K562 (cell line): ENCODE results near the gene ZFP82. TPM values are rescaled to one million over a fixed set of nuclear protein-coding genes. Genes with fewer than 3 reads are reported as not detected.

Experiments used
- ETV1 ChIP-seq: fragments of 450-650 bp; conservative IDR thresholded peaks from 2 replicates; pipeline ENCODE4 v1.6.1; 2016; ENCODE audit warnings: missing genetic modification characterization, control low read depth, low read depth, missing compliant biosample characterization
- ILF3 ChIP-seq: fragments of 450-650 bp; IDR thresholded peaks from 2 replicates; pipeline ENCODE4 v1.6.1; 2018; ENCODE audit warnings: antibody characterized with exemption, mild to moderate bottlenecking, moderate library complexity, borderline replicate concordance
- MAZ ChIP-seq, 2 experiments: fragments of 450-650 bp in 1 of 2; sonication (generic) in 1 of 2; formaldehyde crosslinking; IDR thresholded peaks in 1 of 2; conservative IDR thresholded peaks in 1 of 2; 2 replicates each; pipeline versions ENCODE4 v1.4.0 to v1.5.0; 2020; ENCODE audit warnings: mild to moderate bottlenecking in 1 of 2, missing genetic modification reagents in 1 of 2
- MEF2D ChIP-seq: conservative IDR thresholded peaks from 2 replicates; pipeline ENCODE4 v1.6.1; 2016; ENCODE audit warnings: low read depth, missing genetic modification characterization, missing compliant biosample characterization
- SRSF9 ChIP-seq: fragments of 200-400 bp; formaldehyde crosslinking; IDR thresholded peaks from 2 replicates; pipeline ENCODE4 v1.6.1; 2017; ENCODE audit warnings: low read depth, low read length, borderline replicate concordance
- polyA plus RNA-seq, 8 experiments: library from polyadenylated mRNA; depleted of rRNA in 4 of 8; stranded (reverse) in 5 of 8; unstranded in 3 of 8; fragments of >200 nt; fragmentation: Nextera tagmentation in 2 of 8; fragmentation: Illumina TruSeq in 1 of 8; extraction: Ambion mirVana in 2 of 8; extraction: Trizol in 1 of 8; gene quantifications; 2 replicates each; pipeline versions ENCODE4 v1.2.1 to v1.2.3, GENCODE V29; 2011 to 2014; ENCODE audit warnings: inconsistent platforms in 1 of 8, missing spikeins in 1 of 8
- total RNA-seq, 7 experiments: library from RNA; depleted of rRNA in 6 of 7; stranded (reverse); fragments of >200 nt in 6 of 7; fragmentation: Illumina TruSeq in 2 of 7; extraction: Trizol in 2 of 7; gene quantifications; 2 replicates each; pipeline versions ENCODE4 v1.2.1 to v1.2.3, GENCODE V29; 2011 to 2021; ENCODE audit warnings: low replicate concordance in 1 of 7
- TF ChIP-seq, protein P1 (sequence below), 2 experiments: fragments of 450-650 bp in 1 of 2; sonication (generic) in 1 of 2; formaldehyde crosslinking in 1 of 2; IDR thresholded peaks; 2 replicates each; pipeline versions ENCODE4 v1.7.1 to v1.9.0; 2016 to 2022; ENCODE audit warnings: inconsistent platforms in 1 of 2, mild to moderate bottlenecking in 1 of 2, missing genetic modification reagents in 1 of 2
- TF ChIP-seq, protein P2 (sequence below), 2 experiments: IDR thresholded peaks; 2 replicates each; pipeline ENCODE4 v1.6.1; 2012; ENCODE audit warnings: improper control_type of control experiment in 2 of 2, low read depth in 2 of 2, low read length in 2 of 2, borderline replicate concordance in 1 of 2
- TF ChIP-seq, protein P3 (sequence below): fragments of 450-650 bp; IDR thresholded peaks from 2 replicates; pipeline ENCODE4 v1.6.1; 2014; ENCODE audit warnings: low read depth, mild to moderate bottlenecking, moderate library complexity, borderline replicate concordance
- TF ChIP-seq, protein P4 (sequence below): sonication (generic); formaldehyde crosslinking; IDR thresholded peaks from 2 replicates; pipeline ENCODE4 v1.8.1; 2022; ENCODE audit warnings: missing genetic modification reagents

The ZFP82 gene
- total and polyA plus RNA-seq, 9 of the 15 experiments (the other 6 are each of a cell fraction or from before 2014, with no cell fraction given), result 2.2 to 7.0 (median 3.0) TPM

DNA sequence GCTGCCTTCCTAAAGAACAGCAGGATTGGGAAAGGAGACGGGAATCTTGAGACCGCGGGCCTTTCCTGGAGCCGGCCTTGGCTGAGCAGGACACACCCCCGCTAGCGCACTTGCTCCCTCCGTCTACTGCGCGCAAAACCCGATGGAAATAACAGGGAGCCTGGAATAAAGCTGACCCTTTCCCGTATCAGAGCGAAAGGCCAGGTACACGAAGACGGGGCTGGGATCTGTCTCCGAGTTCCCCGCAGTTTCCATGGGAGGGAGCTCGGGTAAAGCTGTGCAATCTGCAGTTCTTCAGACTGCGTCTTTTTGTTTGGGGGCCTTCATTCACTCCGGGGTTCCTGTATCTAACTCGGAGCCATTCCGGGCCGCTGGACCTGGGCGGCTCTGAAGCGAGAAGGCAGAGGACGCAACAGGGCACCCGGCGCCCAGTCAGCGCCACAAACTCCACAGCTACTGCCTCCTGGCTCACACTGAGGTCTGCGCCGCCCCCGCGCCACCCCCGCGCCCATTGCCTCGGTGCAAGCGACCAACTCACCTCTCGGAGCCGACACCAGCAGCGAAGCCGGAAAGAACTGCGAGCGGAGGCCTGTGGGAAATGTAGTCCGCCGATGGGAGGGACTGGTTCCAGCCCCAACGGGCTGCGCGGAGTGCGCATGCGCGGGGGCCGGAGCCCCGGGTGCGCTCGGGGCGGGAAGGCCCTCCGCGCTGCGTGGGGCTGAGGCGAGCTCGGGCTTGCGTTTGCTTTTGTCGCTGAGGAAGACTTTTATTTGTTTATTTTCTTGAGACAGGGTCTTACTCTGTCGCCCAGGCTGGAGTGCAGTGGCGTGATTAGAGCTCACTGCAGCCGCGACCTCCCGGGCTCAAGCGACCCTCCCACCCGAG is 39.6 kb downstream of the ZFP82 start, which contains the start of gene ZFP14 (continued):
- TF ChIP-seq, protein P1, sequence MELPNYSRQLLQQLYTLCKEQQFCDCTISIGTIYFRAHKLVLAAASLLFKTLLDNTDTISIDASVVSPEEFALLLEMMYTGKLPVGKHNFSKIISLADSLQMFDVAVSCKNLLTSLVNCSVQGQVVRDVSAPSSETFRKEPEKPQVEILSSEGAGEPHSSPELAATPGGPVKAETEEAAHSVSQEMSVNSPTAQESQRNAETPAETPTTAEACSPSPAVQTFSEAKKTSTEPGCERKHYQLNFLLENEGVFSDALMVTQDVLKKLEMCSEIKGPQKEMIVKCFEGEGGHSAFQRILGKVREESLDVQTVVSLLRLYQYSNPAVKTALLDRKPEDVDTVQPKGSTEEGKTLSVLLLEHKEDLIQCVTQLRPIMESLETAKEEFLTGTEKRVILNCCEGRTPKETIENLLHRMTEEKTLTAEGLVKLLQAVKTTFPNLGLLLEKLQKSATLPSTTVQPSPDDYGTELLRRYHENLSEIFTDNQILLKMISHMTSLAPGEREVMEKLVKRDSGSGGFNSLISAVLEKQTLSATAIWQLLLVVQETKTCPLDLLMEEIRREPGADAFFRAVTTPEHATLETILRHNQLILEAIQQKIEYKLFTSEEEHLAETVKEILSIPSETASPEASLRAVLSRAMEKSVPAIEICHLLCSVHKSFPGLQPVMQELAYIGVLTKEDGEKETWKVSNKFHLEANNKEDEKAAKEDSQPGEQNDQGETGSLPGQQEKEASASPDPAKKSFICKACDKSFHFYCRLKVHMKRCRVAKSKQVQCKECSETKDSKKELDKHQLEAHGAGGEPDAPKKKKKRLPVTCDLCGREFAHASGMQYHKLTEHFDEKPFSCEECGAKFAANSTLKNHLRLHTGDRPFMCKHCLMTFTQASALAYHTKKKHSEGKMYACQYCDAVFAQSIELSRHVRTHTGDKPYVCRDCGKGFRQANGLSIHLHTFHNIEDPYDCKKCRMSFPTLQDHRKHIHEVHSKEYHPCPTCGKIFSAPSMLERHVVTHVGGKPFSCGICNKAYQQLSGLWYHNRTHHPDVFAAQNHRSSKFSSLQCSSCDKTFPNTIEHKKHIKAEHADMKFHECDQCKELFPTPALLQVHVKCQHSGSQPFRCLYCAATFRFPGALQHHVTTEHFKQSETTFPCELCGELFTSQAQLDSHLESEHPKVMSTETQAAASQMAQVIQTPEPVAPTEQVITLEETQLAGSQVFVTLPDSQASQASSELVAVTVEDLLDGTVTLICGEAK (IDR thresholded peaks at IDR 0.05), result peak; percentile 76
- TF ChIP-seq, protein P1 (CRISPR knock-in tag; IDR thresholded peaks at IDR 0.05), result no peak
- TF ChIP-seq MAZ (CRISPR knock-in tag; conservative IDR thresholded peaks at IDR 0.05 in 1 of 2, IDR thresholded peaks at IDR 0.05 in 1 of 2) (peak; percentile 58 to 64; a peak in 3 of 4 replicates), MEF2D (tag) (0 out of 2 replicates have a peak, but pooled peaks have one; percentile 17), ILF3 (no peak), SRSF9 (no peak), ETV1 (tag) (peak; percentile 69)
- TF ChIP-seq, protein P2, sequence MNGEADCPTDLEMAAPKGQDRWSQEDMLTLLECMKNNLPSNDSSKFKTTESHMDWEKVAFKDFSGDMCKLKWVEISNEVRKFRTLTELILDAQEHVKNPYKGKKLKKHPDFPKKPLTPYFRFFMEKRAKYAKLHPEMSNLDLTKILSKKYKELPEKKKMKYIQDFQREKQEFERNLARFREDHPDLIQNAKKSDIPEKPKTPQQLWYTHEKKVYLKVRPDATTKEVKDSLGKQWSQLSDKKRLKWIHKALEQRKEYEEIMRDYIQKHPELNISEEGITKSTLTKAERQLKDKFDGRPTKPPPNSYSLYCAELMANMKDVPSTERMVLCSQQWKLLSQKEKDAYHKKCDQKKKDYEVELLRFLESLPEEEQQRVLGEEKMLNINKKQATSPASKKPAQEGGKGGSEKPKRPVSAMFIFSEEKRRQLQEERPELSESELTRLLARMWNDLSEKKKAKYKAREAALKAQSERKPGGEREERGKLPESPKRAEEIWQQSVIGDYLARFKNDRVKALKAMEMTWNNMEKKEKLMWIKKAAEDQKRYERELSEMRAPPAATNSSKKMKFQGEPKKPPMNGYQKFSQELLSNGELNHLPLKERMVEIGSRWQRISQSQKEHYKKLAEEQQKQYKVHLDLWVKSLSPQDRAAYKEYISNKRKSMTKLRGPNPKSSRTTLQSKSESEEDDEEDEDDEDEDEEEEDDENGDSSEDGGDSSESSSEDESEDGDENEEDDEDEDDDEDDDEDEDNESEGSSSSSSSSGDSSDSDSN (IDR thresholded peaks at IDR 0.05; ENCODE audit: borderline replicate concordance in 1 of 2, low read depth in 2 of 2, low read length in 2 of 2), result 0 out of 4 replicates have a peak, but pooled peaks of 1 of the 2 experiments have one; percentile 24
- TF ChIP-seq, protein P3, sequence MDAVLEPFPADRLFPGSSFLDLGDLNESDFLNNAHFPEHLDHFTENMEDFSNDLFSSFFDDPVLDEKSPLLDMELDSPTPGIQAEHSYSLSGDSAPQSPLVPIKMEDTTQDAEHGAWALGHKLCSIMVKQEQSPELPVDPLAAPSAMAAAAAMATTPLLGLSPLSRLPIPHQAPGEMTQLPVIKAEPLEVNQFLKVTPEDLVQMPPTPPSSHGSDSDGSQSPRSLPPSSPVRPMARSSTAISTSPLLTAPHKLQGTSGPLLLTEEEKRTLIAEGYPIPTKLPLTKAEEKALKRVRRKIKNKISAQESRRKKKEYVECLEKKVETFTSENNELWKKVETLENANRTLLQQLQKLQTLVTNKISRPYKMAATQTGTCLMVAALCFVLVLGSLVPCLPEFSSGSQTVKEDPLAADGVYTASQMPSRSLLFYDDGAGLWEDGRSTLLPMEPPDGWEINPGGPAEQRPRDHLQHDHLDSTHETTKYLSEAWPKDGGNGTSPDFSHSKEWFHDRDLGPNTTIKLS, result peak; percentile 78
- TF ChIP-seq, protein P4, sequence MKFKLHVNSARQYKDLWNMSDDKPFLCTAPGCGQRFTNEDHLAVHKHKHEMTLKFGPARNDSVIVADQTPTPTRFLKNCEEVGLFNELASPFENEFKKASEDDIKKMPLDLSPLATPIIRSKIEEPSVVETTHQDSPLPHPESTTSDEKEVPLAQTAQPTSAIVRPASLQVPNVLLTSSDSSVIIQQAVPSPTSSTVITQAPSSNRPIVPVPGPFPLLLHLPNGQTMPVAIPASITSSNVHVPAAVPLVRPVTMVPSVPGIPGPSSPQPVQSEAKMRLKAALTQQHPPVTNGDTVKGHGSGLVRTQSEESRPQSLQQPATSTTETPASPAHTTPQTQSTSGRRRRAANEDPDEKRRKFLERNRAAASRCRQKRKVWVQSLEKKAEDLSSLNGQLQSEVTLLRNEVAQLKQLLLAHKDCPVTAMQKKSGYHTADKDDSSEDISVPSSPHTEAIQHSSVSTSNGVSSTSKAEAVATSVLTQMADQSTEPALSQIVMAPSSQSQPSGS (CRISPR knock-in tag), result peak; percentile 14; the same call in 1 of the 2 replicates
